GM21423 (cell line): ENCODE measurements around the gene AMTN.
"Not testable (repeated sequence)": the region's sequence is repeated elsewhere in the genome, so short reads cannot be mapped to it uniquely, and the experiment has no call there.

Source experiments
- ATAC-seq: cut with Tn5 transposase; IDR thresholded peaks from one replicate; pipeline ENCODE4 v1.9.1; 2021; ENCODE audit warnings: mild to moderate bottlenecking, moderate library complexity; ENCODE audit not compliant: unreplicated experiment

AMTN gene, protein sequence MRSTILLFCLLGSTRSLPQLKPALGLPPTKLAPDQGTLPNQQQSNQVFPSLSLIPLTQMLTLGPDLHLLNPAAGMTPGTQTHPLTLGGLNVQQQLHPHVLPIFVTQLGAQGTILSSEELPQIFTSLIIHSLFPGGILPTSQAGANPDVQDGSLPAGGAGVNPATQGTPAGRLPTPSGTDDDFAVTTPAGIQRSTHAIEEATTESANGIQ

GRCh38 chr4:70518269-70518668 is at the start of gene AMTN:
Gene AMTN (plus strand): TSS chr4:70518569. CDS start chr4:70518778, 209 bp downstream.
- ATAC-seq, result no peak

GRCh38 chr4:70471897-70472296 is 46.5 kb upstream of the AMTN start, which contains the start of gene MUC7:
Gene MUC7 (plus strand): TSS chr4:70472197. CDS start chr4:70474022, 1,825 bp downstream.
- no peak for ATAC-seq

GRCh38 chr4:70473679-70474078 is 44.7 kb upstream of the AMTN start:
- no peak for ATAC-seq

DNA sequence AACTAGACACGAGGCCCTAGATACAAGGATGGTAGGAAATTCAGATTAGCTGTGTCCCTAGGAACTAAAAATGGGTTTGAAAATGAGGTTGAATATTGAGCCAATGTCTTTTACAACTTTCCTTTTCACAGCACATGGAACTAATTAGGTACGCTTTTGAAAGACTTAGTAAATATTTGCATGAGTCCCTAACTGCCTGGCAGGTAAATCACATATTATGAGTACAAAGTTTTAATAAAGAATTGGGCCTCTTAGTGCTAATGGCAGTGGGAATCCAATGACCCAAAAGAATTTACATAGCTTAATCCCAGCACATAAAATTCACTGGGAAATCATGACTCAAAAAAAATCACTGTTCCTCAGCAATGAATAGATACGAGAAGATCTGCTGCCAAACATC is 29.6 kb upstream of the AMTN start:
- no peak for ATAC-seq

GRCh38 chr4:70496231-70496630 is 22.1 kb upstream of the AMTN start:
- ATAC-seq, result no peak

DNA sequence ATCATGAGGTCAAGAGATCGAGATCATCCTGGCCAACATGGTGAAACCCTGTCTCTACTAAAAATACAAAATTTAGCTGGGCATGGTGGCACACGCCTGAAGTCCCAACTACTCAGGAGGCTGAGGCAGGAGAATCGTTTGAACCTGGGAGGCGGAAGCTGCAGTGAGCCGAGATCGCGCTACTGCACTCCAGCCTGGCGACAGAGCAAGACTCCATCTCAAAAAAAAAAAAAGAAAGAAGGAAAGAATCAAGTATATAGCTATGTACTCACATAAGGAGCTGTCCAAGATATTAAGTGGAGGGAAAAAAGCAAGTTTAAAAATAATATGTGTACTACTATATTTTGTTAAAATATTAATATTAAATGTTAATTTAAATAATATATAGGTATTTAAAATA is 16.5 kb upstream of the AMTN start:
- ATAC-seq, result not testable (repeated sequence)

GRCh38 chr4:70504733-70505132 is 13.6 kb upstream of the AMTN start:
- ATAC-seq, result no peak

GRCh38 chr4:70505151-70505748 is 13.1 kb upstream of the AMTN start:
- peak; percentile 95 for ATAC-seq

DNA sequence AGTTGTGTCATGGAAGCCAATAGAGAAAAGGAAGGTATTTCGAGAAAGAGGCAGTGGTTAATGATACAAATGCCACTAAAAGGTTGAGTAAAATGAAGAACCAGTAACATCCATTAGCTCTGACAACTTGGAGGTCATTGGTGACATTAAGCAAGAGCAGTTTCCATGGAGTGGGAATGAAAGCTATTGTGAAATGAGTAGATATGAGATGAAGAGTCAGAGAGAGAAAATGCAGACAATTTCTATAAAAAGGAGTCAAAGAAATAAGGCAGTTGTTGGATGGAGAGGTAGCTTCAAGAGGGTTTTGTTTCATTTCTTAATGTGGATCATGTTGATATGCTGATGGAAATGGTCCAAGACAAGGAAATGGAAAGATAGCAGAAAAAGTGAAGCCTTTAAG is 9.6 kb upstream of the AMTN start:
- ATAC-seq, result no peak

GRCh38 chr4:70511365-70511764 is 7.0 kb upstream of the AMTN start:
- no peak for ATAC-seq

GRCh38 chr4:70515367-70516250 is 2.8 kb upstream of the AMTN start:
- ATAC-seq, result no peak

DNA sequence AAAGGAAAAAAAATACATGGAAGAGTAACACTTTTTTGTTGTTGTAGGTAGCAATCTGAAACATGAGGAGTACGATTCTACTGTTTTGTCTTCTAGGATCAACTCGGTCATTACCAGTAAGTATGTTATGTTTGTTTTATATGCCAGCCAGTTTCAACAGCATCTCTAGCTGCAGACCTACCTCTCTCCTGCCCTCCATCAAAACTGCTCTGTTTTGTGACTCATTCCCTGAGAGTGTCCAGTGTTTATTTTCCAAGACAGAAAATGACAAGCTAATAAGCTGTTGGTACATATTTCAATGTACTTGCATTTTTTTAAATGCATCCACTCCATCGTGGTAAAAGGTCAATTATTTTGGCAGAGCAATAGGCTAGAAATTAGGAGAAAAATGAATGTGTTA is 347 bp downstream of the AMTN start:
- no peak for ATAC-seq

- no peak for ATAC-seq
Observed at GRCh38 chr4:70522626-70523025, 4.3 kb downstream of the AMTN start.

- no peak for ATAC-seq
Observed at GRCh38 chr4:70530997-70531396, 12.6 kb downstream of the AMTN start.

DNA sequence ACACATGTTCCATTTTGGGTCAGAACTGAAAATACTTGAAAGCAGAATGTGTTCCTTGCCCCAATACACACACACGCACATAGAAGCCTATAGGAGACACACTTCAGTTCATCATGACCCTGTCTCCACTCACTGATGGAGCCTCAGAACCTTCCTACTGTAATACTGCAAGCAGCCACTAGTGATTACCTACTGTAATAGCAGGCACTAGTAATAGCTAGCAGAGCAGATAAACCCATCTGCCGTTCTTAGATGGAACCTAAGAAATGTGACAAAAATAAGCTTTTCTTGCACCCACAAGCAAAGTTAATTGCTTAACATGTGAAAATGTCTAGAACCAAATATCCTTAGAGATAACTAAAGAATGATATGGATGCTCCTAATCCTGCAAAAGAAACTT is 13.6 kb downstream of the AMTN start:
- ATAC-seq, result peak; percentile 72

DNA sequence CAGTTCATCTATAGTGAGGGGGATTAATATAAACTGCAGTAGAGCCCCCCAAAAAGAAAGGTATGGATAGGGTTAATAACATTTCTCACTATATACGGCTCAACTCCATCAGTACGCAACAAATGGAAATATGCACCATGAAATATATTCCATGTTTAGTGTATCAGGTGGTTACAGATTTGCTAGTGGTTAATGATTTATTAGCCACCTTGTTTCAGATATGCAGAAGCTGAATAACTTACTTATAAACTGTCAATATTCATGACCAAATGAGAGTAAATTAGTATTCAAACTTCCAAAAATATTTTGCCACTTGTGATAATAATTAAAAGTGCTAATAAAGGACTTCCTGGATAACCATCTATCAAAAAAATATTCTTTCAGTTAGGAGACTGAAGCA is 14.8 kb downstream of the AMTN start:
- ATAC-seq, result peak; percentile 67

- ATAC-seq, result no peak
Observed at GRCh38 chr4:70533791-70534190, 15.4 kb downstream of the AMTN start.

- not testable (repeated sequence) for ATAC-seq
Observed at GRCh38 chr4:70534886-70535285, 16.5 kb downstream of the AMTN start.

GRCh38 chr4:70538869-70539268 is 20.5 kb downstream of the AMTN start:
- peak; percentile 53 for ATAC-seq

DNA sequence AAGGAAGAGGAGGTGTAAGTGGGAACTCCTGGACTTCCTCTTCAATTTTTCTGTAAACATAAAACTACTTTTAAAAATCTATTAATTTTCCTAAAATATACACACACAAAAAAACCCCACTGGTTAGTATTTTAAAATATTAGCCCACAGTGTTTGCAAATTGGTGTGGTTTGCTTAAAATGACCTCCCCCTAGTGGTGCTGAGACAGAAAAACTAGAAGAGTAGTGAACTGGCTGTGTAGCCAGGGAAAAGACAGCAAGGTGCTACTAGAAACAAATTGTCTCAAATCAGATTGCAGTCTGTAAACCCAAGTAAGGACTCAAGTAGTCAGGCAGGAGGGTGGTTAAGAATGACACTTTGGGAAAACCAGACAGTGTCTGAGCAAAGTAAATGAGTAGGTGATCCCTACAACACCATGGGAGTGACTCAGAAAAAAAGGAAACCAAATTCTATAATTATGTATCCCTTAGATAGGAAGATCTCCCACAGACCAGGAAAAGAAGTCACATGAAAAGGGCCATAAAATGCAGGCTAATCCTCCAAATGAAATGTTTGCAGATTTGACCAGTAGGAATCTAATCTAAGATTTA is 26.0 kb downstream of the AMTN start:
- ATAC-seq, result peak; percentile 64

- ATAC-seq, result no peak
Observed at GRCh38 chr4:70556856-70557255, 38.5 kb downstream of the AMTN start.
